Osteoblast (primary cell): Measurements from ENCODE around the gene CCT2. TPM values are rescaled to one million over a fixed set of nuclear protein-coding genes. Genes with fewer than 3 reads are reported as not detected.

Experiments used
- DNase-seq: peaks from one replicate; pipeline ENCODE4 v3.0.0; 2011; ENCODE audit warnings: low spot score, mixed read lengths; ENCODE audit not compliant: insufficient read length; ENCODE audit errors: missing footprints
- H2AFZ ChIP-seq: 2 replicates; pipeline ENCODE4 v1.6.0; 2011; ENCODE audit warnings: mild to moderate bottlenecking, low read length
- H3K27ac ChIP-seq: 2 replicates; pipeline ENCODE4 v1.5.1; 2011; ENCODE audit warnings: mild to moderate bottlenecking, low read depth, low read length, moderate library complexity
- H3K27me3 ChIP-seq: 2 replicates; pipeline ENCODE4 v1.6.0; 2012; ENCODE audit warnings: mild to moderate bottlenecking, control low read depth, inconsistent platforms, low read length, moderate library complexity; ENCODE audit not compliant: insufficient read depth
- H3K36me3 ChIP-seq: 2 replicates; pipeline ENCODE4 v1.5.1; 2011; ENCODE audit warnings: mild to moderate bottlenecking, low read length, control low read depth, moderate library complexity; ENCODE audit not compliant: insufficient read depth
- H3K4me1 ChIP-seq: 2 replicates; pipeline ENCODE4 v1.5.1; 2011; ENCODE audit warnings: mild to moderate bottlenecking, low read length, control low read depth, moderate library complexity; ENCODE audit not compliant: insufficient read depth
- H3K4me2 ChIP-seq: 2 replicates; pipeline ENCODE4 v1.6.0; 2011; ENCODE audit warnings: mild to moderate bottlenecking, low read length; ENCODE audit not compliant: insufficient read depth
- H3K4me3 ChIP-seq: fragments of 200-600 bp; sonication (generic); 3 replicates; pipeline ENCODE4 v1.5.1; 2012; ENCODE audit warnings: mild to moderate bottlenecking, low read length, inconsistent platforms; ENCODE audit not compliant: insufficient read depth
- H3K79me2 ChIP-seq: 2 replicates; pipeline ENCODE4 v1.6.0; 2012; ENCODE audit warnings: mild to moderate bottlenecking, low read length, control low read depth, inconsistent platforms; ENCODE audit not compliant: insufficient read depth
- H3K9me3 ChIP-seq: 2 replicates; pipeline ENCODE4 v1.5.1; 2011; ENCODE audit warnings: low read depth, low read length, control low read depth
- H4K20me1 ChIP-seq: 2 replicates; pipeline ENCODE4 v1.6.0; 2012; ENCODE audit warnings: mild to moderate bottlenecking, low read length, control low read depth; ENCODE audit not compliant: insufficient read depth
- CTCF ChIP-seq: IDR thresholded peaks from 2 replicates; pipeline ENCODE4 v1.5.1; 2011; ENCODE audit warnings: mild to moderate bottlenecking, low read depth, low read length, moderate library complexity; ENCODE audit errors: extremely low read depth
- small RNA-seq: library from RNA; depleted of rRNA; stranded (forward); fragments of <200 nt; gene quantifications from one replicate; pipeline ENCODE3, GENCODE V24; 2012
- total RNA-seq: library from RNA; depleted of rRNA; stranded (reverse); fragments of >200 nt; gene quantifications from 2 replicates; pipeline ENCODE4 v1.2.3, GENCODE V29; 2012

CCT2 gene
- total RNA-seq, 1 donor, result 187 TPM

DNA sequence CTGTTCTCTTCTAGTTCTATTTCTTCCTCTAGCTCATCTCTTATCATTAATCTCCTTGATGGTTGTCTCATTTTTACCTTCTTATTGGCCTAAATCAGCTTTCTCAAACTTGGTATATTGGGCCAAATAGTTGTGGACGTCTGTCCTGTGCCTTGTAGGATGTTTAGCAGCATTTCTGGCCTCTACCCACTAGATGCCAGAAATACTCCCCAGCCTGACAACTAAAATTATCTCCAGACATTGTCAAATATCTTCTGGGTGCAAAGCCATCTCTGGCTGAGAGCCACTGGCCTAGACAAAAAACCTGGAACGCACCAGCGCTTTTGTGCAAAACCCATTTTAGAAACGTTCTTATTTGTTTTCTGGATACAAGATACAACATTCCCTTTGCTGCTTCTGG, 64.3 kb downstream of the CCT2 start:
- Histone ChIP-seq H3K27ac (no peak overlapping the region), H4K20me1 (no peaks in the 10 kb centered on the region), H3K9me3 (no peaks in the 10 kb centered on the region), H2AFZ (no peak overlapping the region), H3K36me3 (no peaks in the 10 kb centered on the region), H3K79me2 (no peaks in the 10 kb centered on the region), H3K27me3 (no peaks in the 10 kb centered on the region), H3K4me2 (no peak overlapping the region), H3K4me1 (peaks cover 18% of the 10 kb centered on the region), H3K4me3 (no peak overlapping the region)
- TF ChIP-seq CTCF, result no peak
- DNase-seq, result no peak

Small RNA genes within 50 kb of the gene (small RNA-seq; reads per million reads assigned to genes)
- not detected for gene MIR3913-1

Other genes starting within 250 kb of the CCT2 start
- 1.8 and 8.3 TPM in 2 replicates for gene LYZ, start 237.1 kb upstream of the CCT2 start, total RNA-seq
- 20.3 and 24.5 TPM in 2 replicates for gene YEATS4, start 225.7 kb upstream of the CCT2 start, total RNA-seq
- gene FRS2, start 115.1 kb upstream of the CCT2 start, total RNA-seq, result 64.4 and 64.8 TPM in 2 replicates
- not detected in 2 replicates for gene LRRC10, start 25.4 kb downstream of the CCT2 start, total RNA-seq
- under 0.01 TPM in 1 of 2 replicates, not detected in the other for gene BEST3, start 113.8 kb downstream of the CCT2 start, total RNA-seq
- gene RAB3IP, start 153.4 kb downstream of the CCT2 start, total RNA-seq, result 13.3 and 13.4 TPM in 2 replicates
- gene MYRFL, start 239.8 kb downstream of the CCT2 start, total RNA-seq, result not detected in 2 replicates